Smooth muscle cell (in vitro differentiated cells): ENCODE results near the gene RNASET2. TPM values are rescaled to one million over a fixed set of nuclear protein-coding genes. Genes with fewer than 3 reads are reported as not detected.

ENCODE experiments used
- DNase-seq: peaks from one replicate; lab custom pipeline; 2025; ENCODE audit not compliant: unreplicated experiment; lab: John Stamatoyannopoulos, UW
- H2AFZ ChIP-seq: fragments of 200-600 bp; sonication (generic); 2 replicates; pipeline ENCODE4 v1.6.0; 2016; ENCODE audit warnings: antibody characterized with exemption, low read depth, mild to moderate bottlenecking
- H3F3A ChIP-seq: fragments of 200-600 bp; sonication (generic); 2 replicates; pipeline ENCODE4 v1.6.0; 2017; ENCODE audit warnings: antibody characterized with exemption, low read depth
- H3K27ac ChIP-seq: fragments of 200-600 bp; sonication (generic); 2 replicates; pipeline ENCODE4 v1.5.1; 2016; ENCODE audit warnings: low read depth, mild to moderate bottlenecking
- H3K27me3 ChIP-seq: fragments of 200-600 bp; sonication (generic); 2 replicates; pipeline ENCODE4 v1.6.1; 2016; ENCODE audit warnings: low read depth, mild to moderate bottlenecking
- H3K36me3 ChIP-seq: fragments of 200-600 bp; sonication (generic); 2 replicates; pipeline ENCODE4 v1.5.1; 2016; ENCODE audit warnings: low read depth
- H3K4me1 ChIP-seq: fragments of 200-600 bp; sonication (generic); 2 replicates; pipeline ENCODE4 v1.5.1; 2016; ENCODE audit warnings: low read depth
- H3K4me2 ChIP-seq: fragments of 200-600 bp; sonication (generic); 2 replicates; pipeline ENCODE4 v1.6.0; 2016; ENCODE audit warnings: mild to moderate bottlenecking
- H3K4me3 ChIP-seq: fragments of 200-600 bp; sonication (generic); 2 replicates; pipeline ENCODE4 v1.5.1; 2016; ENCODE audit warnings: mild to moderate bottlenecking
- H3K79me2 ChIP-seq: fragments of 200-600 bp; sonication (generic); 2 replicates; pipeline ENCODE4 v1.6.0; 2016; ENCODE audit warnings: low read depth, mild to moderate bottlenecking
- H3K9ac ChIP-seq: fragments of 200-600 bp; sonication (generic); 2 replicates; pipeline ENCODE4 v1.6.0; 2016; ENCODE audit warnings: low read depth
- H3K9me3 ChIP-seq: fragments of 200-600 bp; sonication (generic); replicated peaks from 2 replicates; pipeline ENCODE4 v1.5.1; 2016; ENCODE audit warnings: low read depth
- H4K20me1 ChIP-seq: fragments of 200-600 bp; sonication (generic); 2 replicates; pipeline ENCODE4 v1.6.0; 2016; ENCODE audit warnings: low read depth
- WGBS: methylation state at CpG from one replicate; pipeline ENCODE4 v1.1.7; 2016; ENCODE audit warnings: low lambda C conversion rate; 5-methylcytosine and 5-hydroxymethylcytosine counted together
- polyA plus RNA-seq: library from polyadenylated mRNA; unstranded; fragments of >200 nt; fragmentation: Nextera tagmentation; extraction: Ambion mirVana; gene quantifications from 2 replicates; pipeline ENCODE4 v1.2.1, GENCODE V29; 2016
- total RNA-seq: library from RNA; depleted of rRNA; stranded (reverse); fragments of >200 nt; gene quantifications from 2 replicates; pipeline ENCODE4 v1.2.3, GENCODE V29; 2014
- TF ChIP-seq, protein P1 (sequence below): fragments of 200-600 bp; sonication (generic); IDR thresholded peaks from 2 replicates; pipeline ENCODE4 v1.5.1; 2017; ENCODE audit warnings: borderline replicate concordance, mild to moderate bottlenecking, antibody characterized with exemption; ENCODE audit not compliant: insufficient read depth, poor library complexity, severe bottlenecking

The RNASET2 gene
- total and polyA plus RNA-seq, 2 experiments from 2014 or later, result 20.6 to 29.3 TPM

DNA sequence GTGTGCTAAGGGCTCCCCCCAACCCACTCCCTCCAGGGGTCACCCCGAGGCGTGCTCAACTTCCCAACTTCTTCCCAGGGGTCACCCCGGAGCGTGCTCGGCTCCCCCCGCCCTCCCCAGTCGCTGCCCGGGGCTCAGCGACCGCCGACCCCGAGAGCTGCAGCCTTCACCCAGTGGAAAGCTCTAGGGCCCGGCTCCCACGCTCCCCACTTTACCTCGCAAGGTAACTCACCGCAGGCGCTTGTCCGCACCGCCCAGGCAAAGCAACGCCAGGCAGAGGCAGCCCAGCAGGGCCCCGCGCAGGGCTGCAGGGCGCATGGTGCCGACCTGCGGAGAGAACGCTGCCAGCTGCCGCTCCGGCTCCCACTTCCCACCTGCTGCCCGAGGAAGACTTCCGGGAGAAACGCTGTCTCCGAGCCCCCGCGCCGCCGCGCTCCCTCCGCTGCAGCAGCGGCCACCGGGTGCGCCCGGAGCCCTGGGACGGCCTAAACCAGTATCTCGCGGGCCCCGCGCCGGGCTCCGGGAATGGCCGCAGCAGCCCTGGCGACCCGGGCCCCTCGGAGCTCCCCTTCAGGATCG is 396 bp downstream of the RNASET2 start:
- H3K36me3 ChIP-seq, result no peaks in the 10 kb centered on the region
- peaks cover 13% of the 10 kb centered on the region for H3K4me1 ChIP-seq
- WGBS, result 1% methylated on average over 44 of the region's 54 CpGs
- no peak for DNase-seq
- H3K79me2 ChIP-seq, result no peaks in the 10 kb centered on the region
- no peak overlapping the region for H3K27ac ChIP-seq
- peak overlapping the region; percentile 96 for H3K4me2 ChIP-seq
- no peaks in the 10 kb centered on the region for H4K20me1 ChIP-seq
- H3K9me3 ChIP-seq, result no peaks in the 10 kb centered on the region
- H3K4me3 ChIP-seq, result peak overlapping the region; percentile 85
- no peak overlapping the region for H3K9ac ChIP-seq
- no peaks in the 10 kb centered on the region for H3K27me3 ChIP-seq
- no peaks in the 10 kb centered on the region for H3F3A ChIP-seq
- TF ChIP-seq, protein P1, sequence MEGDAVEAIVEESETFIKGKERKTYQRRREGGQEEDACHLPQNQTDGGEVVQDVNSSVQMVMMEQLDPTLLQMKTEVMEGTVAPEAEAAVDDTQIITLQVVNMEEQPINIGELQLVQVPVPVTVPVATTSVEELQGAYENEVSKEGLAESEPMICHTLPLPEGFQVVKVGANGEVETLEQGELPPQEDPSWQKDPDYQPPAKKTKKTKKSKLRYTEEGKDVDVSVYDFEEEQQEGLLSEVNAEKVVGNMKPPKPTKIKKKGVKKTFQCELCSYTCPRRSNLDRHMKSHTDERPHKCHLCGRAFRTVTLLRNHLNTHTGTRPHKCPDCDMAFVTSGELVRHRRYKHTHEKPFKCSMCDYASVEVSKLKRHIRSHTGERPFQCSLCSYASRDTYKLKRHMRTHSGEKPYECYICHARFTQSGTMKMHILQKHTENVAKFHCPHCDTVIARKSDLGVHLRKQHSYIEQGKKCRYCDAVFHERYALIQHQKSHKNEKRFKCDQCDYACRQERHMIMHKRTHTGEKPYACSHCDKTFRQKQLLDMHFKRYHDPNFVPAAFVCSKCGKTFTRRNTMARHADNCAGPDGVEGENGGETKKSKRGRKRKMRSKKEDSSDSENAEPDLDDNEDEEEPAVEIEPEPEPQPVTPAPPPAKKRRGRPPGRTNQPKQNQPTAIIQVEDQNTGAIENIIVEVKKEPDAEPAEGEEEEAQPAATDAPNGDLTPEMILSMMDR, result no peak
- H2AFZ ChIP-seq, result peak overlapping the region; percentile 86

DNA sequence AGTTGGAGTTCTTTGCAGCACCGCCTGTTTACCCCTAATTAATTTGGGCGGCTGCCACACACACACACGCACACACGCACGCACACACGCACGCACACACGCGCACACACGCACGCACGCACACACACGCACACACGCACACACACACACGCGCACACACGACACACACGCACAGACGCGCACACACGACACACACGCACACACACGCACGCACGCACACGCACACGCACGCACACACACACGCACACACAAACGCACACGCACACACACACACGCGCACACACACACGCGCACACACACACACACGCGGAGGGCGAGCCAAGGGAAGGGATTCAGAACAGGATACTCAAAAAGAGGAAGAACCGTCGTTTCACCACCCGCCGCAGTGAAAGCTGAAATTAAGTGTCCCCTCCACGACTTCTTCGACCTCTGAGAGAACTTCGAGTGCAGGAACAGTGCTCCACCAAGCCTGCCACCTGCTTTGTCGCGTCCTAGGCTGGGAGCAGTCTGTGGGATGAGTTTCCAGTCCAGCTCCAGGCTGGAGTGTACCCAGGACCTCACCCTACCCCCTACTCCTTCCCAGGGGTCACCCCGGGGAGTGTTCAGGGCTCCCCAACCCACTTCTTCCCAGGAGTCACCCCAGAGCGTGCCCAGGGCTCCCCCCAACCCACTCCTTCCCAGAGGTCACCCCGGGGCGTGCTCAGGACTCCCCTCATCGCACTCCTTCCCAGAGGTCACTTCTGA is 1.1 kb downstream of the RNASET2 start:
- DNase-seq, result no peak
- Histone ChIP-seq H4K20me1 (no peaks in the 10 kb centered on the region), H3K27me3 (no peaks in the 10 kb centered on the region), H3K4me1 (peaks cover 13% of the 10 kb centered on the region), H3K27ac (no peak overlapping the region), H3F3A (no peaks in the 10 kb centered on the region), H3K9me3 (no peaks in the 10 kb centered on the region), H3K36me3 (no peaks in the 10 kb centered on the region), H3K79me2 (no peaks in the 10 kb centered on the region), H3K4me2 (peak overlapping the region; percentile 96), H2AFZ (peak overlapping the region; percentile 86), H3K9ac (no peak overlapping the region), H3K4me3 (peak overlapping the region; percentile 85)
- TF ChIP-seq, protein P1, result no peak
- WGBS, result 73% methylated on average over 35 of the region's 52 CpGs

DNA sequence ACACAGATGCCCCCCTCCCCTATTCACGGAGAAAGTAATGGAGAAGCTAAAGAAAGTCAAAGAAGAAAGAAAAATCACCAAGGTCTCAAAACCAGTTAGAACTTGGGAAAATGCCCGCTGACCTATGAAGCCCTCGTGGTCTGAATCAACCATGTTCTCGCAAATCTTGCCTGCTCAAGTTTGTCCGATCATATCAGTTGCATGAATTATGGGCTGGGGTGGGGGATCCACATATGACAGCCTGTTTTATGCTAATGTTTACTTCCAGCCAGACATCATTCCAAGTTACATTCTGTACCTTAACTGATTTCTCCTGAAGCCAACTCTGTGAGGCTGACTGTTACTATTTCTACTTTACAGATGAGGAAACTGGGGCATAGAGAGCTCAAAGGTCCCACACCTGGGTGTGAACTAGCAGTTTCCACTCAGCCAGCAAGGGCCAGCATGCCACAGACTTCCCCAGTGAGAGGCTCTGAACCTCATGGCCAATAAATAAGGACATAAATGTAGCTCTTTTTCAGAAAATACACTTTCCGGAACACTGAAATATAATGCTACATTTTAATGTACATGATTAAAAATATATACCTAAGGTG is 2.1 kb downstream of the RNASET2 start:
- WGBS, result 91% methylated on average over 6 of the region's 6 CpGs
- no peak for DNase-seq
- Histone ChIP-seq H3K79me2 (no peaks in the 10 kb centered on the region), H4K20me1 (no peaks in the 10 kb centered on the region), H3F3A (no peaks in the 10 kb centered on the region), H3K9ac (no peak overlapping the region), H3K36me3 (no peaks in the 10 kb centered on the region), H3K9me3 (no peaks in the 10 kb centered on the region), H2AFZ (no peak overlapping the region), H3K4me2 (no peak overlapping the region), H3K27ac (no peak overlapping the region), H3K4me3 (no peak overlapping the region), H3K4me1 (peaks cover 13% of the 10 kb centered on the region), H3K27me3 (no peaks in the 10 kb centered on the region)
- TF ChIP-seq, protein P1, result no peak
